K562 (cell line): ENCODE results near the gene ATP5PD. TPM values are rescaled to one million over a fixed set of nuclear protein-coding genes. Genes with fewer than 3 reads are reported as not detected.
"Not testable (repeated sequence)": the region's sequence is repeated elsewhere in the genome, so short reads cannot be mapped to it uniquely, and the experiment has no call there.

ENCODE experiments used
- ETS2 ChIP-seq: IDR thresholded peaks from 2 replicates; pipeline ENCODE4 v1.6.1; 2016; ENCODE audit warnings: borderline replicate concordance, missing genetic modification characterization, mild to moderate bottlenecking, moderate library complexity, missing compliant biosample characterization; ENCODE audit not compliant: poor library complexity, severe bottlenecking
- KDM1A ChIP-seq, 2 experiments: fragments of 450-650 bp; IDR thresholded peaks; 2 replicates each; pipeline ENCODE4 v1.6.1; 2016; ENCODE audit warnings: mild to moderate bottlenecking in 2 of 2
- polyA plus RNA-seq, 8 experiments: library from polyadenylated mRNA; depleted of rRNA in 4 of 8; stranded (reverse) in 5 of 8; unstranded in 3 of 8; fragments of >200 nt; fragmentation: Nextera tagmentation in 2 of 8; fragmentation: Illumina TruSeq in 1 of 8; extraction: Ambion mirVana in 2 of 8; extraction: Trizol in 1 of 8; gene quantifications; 2 replicates each; pipeline versions ENCODE4 v1.2.1 to v1.2.3, GENCODE V29; 2011 to 2014; ENCODE audit warnings: inconsistent platforms in 1 of 8, missing spikeins in 1 of 8
- total RNA-seq, 7 experiments: library from RNA; depleted of rRNA in 6 of 7; stranded (reverse); fragments of >200 nt in 6 of 7; fragmentation: Illumina TruSeq in 2 of 7; extraction: Trizol in 2 of 7; gene quantifications; 2 replicates each; pipeline versions ENCODE4 v1.2.1 to v1.2.3, GENCODE V29; 2011 to 2021; ENCODE audit warnings: low replicate concordance in 1 of 7
- TF ChIP-seq, protein P1 (sequence below), 2 experiments: fragments of 450-650 bp in 1 of 2; sonication (generic) in 1 of 2; formaldehyde crosslinking in 1 of 2; IDR thresholded peaks; 2 replicates each; pipeline versions ENCODE4 v1.7.1 to v1.9.0; 2016 to 2022; ENCODE audit warnings: inconsistent platforms in 1 of 2, mild to moderate bottlenecking in 1 of 2, missing genetic modification reagents in 1 of 2
- TF ChIP-seq, protein P2 (sequence below), 2 experiments: fragments of 450-650 bp; IDR thresholded peaks; 2 replicates each; pipeline ENCODE4 v1.6.1; 2016; ENCODE audit warnings: mild to moderate bottlenecking in 2 of 2, borderline replicate concordance in 1 of 2, low read depth in 1 of 2, moderate library complexity in 1 of 2
- TF ChIP-seq, protein P3 (sequence below): fragments of 200-800 bp; sonication (Bioruptor generic); IDR thresholded peaks from 2 replicates; pipeline ENCODE4 v1.6.1; 2017; ENCODE audit warnings: missing genetic modification characterization, missing compliant biosample characterization

Gene ATP5PD
- total and polyA plus RNA-seq, 9 of the 15 experiments (the other 6 are each of a cell fraction or from before 2014, with no cell fraction given) = 271 to 828 (median 432) TPM

DNA sequence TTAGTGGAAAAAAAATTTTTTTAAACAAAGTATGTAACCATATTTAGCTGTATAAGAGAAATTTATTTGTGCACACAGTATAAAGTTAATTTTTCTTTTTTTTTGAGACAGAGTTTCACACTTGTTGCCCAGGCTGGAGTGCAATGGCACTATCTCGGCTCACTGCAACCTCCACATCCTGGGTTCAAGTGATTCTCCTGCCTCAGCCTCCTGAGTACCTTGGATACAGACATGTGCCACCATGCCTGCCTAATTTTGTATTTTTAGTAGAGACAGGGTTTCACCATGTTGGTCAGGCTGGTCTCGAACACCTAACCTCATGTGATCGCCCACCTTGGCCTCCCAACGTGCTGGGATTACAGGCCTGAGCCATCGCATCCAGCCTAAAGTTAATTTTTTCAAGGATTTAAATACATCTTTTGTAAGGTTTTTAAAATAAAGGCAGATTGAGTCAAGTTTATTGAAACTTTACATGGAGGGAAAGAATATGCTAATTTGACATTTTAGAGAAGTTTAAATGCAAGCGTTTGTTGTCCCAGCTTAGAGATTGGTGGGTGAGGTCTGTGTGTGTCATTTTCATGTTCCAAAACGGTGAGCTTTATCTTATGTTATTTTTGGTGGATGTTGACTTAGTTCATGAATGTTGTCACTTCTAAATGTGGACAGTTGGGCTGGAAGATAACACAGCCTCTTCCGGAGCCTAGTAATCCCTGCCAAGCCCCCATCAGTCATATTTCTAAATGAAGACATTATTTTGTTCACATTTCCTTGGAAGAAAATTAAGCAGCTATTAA is 24.9 kb upstream of the ATP5PD start (continued):
- TF ChIP-seq, protein P1, sequence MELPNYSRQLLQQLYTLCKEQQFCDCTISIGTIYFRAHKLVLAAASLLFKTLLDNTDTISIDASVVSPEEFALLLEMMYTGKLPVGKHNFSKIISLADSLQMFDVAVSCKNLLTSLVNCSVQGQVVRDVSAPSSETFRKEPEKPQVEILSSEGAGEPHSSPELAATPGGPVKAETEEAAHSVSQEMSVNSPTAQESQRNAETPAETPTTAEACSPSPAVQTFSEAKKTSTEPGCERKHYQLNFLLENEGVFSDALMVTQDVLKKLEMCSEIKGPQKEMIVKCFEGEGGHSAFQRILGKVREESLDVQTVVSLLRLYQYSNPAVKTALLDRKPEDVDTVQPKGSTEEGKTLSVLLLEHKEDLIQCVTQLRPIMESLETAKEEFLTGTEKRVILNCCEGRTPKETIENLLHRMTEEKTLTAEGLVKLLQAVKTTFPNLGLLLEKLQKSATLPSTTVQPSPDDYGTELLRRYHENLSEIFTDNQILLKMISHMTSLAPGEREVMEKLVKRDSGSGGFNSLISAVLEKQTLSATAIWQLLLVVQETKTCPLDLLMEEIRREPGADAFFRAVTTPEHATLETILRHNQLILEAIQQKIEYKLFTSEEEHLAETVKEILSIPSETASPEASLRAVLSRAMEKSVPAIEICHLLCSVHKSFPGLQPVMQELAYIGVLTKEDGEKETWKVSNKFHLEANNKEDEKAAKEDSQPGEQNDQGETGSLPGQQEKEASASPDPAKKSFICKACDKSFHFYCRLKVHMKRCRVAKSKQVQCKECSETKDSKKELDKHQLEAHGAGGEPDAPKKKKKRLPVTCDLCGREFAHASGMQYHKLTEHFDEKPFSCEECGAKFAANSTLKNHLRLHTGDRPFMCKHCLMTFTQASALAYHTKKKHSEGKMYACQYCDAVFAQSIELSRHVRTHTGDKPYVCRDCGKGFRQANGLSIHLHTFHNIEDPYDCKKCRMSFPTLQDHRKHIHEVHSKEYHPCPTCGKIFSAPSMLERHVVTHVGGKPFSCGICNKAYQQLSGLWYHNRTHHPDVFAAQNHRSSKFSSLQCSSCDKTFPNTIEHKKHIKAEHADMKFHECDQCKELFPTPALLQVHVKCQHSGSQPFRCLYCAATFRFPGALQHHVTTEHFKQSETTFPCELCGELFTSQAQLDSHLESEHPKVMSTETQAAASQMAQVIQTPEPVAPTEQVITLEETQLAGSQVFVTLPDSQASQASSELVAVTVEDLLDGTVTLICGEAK (IDR thresholded peaks at IDR 0.05) = peak; percentile 53; the same call in 1 of the 2 replicates
- TF ChIP-seq, protein P1 (CRISPR knock-in tag; IDR thresholded peaks at IDR 0.05) = not testable (repeated sequence)
- TF ChIP-seq, protein P2, sequence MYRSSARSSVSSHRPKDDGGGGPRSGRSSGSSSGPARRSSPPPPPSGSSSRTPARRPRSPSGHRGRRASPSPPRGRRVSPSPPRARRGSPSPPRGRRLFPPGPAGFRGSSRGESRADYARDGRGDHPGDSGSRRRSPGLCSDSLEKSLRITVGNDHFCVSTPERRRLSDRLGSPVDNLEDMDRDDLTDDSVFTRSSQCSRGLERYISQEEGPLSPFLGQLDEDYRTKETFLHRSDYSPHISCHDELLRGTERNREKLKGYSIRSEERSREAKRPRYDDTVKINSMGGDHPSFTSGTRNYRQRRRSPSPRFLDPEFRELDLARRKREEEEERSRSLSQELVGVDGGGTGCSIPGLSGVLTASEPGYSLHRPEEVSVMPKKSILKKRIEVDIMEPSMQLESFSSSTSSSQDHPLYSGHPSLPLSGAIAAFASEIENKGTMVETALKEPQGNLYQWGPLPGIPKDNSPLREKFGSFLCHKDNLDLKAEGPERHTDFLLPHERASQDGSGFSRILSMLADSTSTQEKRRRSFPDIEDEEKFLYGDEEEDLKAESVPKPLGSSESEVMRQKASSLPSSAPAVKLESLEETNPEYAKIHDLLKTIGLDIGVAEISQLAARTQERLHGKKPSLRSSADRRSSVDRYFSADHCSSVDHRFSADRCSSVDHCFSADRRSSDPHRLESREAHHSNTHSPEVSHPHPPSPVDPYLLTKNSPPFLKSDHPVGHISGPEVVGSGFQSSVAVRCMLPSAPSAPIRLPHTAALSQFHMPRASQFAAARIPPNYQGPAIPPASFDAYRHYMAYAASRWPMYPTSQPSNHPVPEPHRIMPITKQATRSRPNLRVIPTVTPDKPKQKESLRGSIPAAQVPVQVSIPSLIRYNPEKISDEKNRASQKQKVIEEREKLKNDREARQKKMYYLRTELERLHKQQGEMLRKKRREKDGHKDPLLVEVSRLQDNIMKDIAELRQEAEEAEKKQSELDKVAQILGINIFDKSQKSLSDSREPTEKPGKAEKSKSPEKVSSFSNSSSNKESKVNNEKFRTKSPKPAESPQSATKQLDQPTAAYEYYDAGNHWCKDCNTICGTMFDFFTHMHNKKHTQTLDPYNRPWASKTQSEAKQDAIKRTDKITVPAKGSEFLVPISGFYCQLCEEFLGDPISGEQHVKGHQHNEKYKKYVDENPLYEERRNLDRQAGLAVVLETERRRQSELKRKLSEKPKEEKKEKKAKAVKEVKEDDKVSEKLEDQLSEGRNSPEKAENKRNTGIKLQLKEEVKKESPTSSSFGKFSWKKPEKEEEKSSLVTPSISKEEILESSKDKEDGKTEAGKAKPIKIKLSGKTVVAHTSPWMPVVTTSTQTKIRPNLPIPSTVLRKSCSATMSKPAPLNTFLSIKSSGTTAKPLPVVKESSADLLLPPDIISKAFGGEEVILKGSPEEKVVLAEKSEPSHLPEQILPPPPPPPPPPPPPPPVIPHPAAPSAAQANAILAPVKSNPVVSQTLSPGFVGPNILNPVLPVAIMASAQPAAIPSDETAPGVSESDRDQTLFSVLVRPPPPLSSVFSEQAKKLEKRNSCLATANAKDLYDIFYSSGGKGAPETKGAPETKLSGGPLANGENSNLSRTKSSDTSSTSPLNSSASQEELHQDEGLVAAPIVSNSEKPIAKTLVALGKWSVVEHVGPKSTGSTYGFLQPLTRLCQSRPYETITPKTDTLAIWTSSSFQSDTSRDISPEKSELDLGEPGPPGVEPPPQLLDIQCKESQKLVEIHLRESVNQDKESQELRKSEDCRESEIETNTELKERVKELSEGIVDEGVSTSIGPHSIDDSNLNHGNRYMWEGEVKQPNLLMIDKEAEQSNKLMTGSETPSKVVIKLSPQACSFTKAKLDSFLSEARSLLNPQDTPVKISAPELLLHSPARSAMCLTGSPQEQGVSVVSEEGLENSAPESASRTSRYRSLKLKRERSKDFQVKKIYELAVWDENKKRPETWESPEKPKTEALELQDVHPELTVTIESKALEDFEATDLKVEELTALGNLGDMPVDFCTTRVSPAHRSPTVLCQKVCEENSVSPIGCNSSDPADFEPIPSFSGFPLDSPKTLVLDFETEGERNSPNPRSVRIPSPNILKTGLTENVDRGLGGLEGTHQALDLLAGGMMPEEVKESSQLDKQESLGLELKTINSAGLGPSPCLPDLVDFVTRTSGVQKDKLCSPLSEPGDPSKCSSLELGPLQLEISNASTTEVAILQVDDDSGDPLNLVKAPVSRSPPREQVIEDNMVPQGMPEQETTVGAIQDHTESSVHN (IDR thresholded peaks at IDR 0.05; ENCODE audit: borderline replicate concordance in 1 of 2, low read depth in 1 of 2) = peak in 1 of 2 experiments; percentile 27; a peak in 1 of 4 replicates
- TF ChIP-seq KDM1A (IDR thresholded peaks at IDR 0.05) (peak; percentile 52 to 64; a peak in 3 of 4 replicates), ETS2 (tag) (peak; percentile 35)
- TF ChIP-seq, protein P3, sequence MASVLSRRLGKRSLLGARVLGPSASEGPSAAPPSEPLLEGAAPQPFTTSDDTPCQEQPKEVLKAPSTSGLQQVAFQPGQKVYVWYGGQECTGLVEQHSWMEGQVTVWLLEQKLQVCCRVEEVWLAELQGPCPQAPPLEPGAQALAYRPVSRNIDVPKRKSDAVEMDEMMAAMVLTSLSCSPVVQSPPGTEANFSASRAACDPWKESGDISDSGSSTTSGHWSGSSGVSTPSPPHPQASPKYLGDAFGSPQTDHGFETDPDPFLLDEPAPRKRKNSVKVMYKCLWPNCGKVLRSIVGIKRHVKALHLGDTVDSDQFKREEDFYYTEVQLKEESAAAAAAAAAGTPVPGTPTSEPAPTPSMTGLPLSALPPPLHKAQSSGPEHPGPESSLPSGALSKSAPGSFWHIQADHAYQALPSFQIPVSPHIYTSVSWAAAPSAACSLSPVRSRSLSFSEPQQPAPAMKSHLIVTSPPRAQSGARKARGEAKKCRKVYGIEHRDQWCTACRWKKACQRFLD (CRISPR knock-in tag) = peak; percentile 60; the same call in 1 of the 2 replicates
